ENCODE results near the gene KIF5A. TPM values are rescaled to one million over a fixed set of nuclear protein-coding genes. Genes with fewer than 3 reads are reported as not detected.
"Not testable (repeated sequence)": the region's sequence is repeated elsewhere in the genome, so short reads cannot be mapped to it uniquely, and the experiment has no call there.

The KIF5A gene
- total RNA-seq, 2 experiments from 2014 or later, result 0.60 to 0.86 TPM

DNA sequence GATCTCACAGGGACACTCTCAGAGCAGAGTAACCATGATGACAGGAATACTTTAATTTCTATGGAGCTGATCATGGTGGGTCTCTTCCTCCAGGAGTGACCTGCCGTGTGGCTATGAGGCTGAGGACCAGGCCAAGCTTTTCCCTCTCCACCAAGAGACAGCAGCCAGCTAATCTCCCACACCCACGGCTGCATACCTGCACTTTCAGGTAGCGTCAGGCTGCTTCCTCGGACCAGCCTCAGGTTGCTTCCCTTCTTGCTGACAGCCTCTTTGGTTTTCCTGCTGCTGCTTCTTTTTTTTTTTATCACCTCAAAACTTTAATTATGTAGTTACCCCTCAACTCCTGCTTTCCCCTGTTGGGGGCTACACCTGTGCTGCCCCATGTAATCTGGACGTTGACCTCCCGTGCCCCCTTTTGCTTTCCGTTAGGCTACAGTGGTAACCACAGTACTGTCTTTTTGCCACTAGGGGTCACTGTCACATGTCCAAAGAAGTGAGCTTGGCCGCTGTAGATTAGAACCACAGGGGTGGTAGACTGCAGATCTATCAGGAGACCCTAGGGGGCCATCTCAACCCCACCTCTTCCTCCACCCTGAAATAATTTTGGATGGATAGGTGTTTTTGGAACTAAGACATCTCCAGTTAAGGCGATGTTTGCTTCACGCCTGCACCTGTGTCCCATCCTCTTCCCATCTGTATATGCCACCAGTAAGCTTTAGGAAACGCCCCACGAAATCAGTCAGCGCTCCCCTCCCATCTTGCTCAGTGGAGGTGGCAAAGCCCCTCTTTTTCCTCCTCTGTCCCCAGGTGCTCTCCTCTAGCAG, 33.4 kb downstream of the KIF5A start:
- no peak overlapping the region for H3K27ac Mint-ChIP-seq
- peak; percentile 82 for DNase-seq

GRCh38 chr12:57584050-57584449, 34.2 kb downstream of the KIF5A start:
- DNase-seq, result no peak
- H3K4me3 Mint-ChIP-seq, result no peak overlapping the region
- H3K4me1 Mint-ChIP-seq (ENCODE audit: low read depth), result no peaks in the 10 kb centered on the region
- H3K27me3 Mint-ChIP-seq (ENCODE audit: low read depth), result peaks cover 3% of the 10 kb centered on the region
- CTCF ChIA-PET, result interaction anchor here (0.7 to 7.0 kb wide), 22 partner anchors 9 to 157 kb away, joined by 3 to 101 read pairs (median 8); partner anchors contain the start of genes B4GALNT1, OS9 and PIP4K2C
- H3K9me3 Mint-ChIP-seq, result no peaks in the 10 kb centered on the region
- intact Hi-C loops (cut with micrococcal nuclease), result loop anchor here (5.0 kb wide), 1 partner anchor 198 kb away; the partner anchor contains the start of gene TSFM
- no peaks in the 10 kb centered on the region for H3K36me3 Mint-ChIP-seq (ENCODE audit: low read depth)
- H3K27ac Mint-ChIP-seq, result no peak overlapping the region

More for the DNA sequence above, 33.4 kb downstream of the KIF5A start:
- no peaks in the 10 kb centered on the region for H3K36me3 Mint-ChIP-seq (ENCODE audit: low read depth)
- peaks cover 3% of the 10 kb centered on the region for H3K27me3 Mint-ChIP-seq (ENCODE audit: low read depth)
- intact Hi-C loops (cut with micrococcal nuclease), result loop anchor here (1.0 to 5.0 kb wide), 7 partner anchors 8 to 322 kb away; partner anchors contain the start of genes B4GALNT1, PIP4K2C and TSFM
- H3K4me3 Mint-ChIP-seq, result no peak overlapping the region
- no peaks in the 10 kb centered on the region for H3K4me1 Mint-ChIP-seq (ENCODE audit: low read depth)
- CTCF ChIA-PET, result interaction anchor here (0.6 to 7.0 kb wide), 29 partner anchors 8 to 391 kb away, joined by 3 to 101 read pairs (median 6); partner anchors contain the start of genes B4GALNT1, OS9 and PIP4K2C
- H3K9me3 Mint-ChIP-seq, result no peaks in the 10 kb centered on the region

- intact Hi-C loops (cut with micrococcal nuclease), result loop anchor here (5.0 kb wide), 1 partner anchor 198 kb away; the partner anchor contains the start of gene TSFM
- no peak overlapping the region for H3K27ac Mint-ChIP-seq
- H3K9me3 Mint-ChIP-seq, result no peaks in the 10 kb centered on the region
- H3K36me3 Mint-ChIP-seq (ENCODE audit: low read depth), result no peaks in the 10 kb centered on the region
- peaks cover 3% of the 10 kb centered on the region for H3K27me3 Mint-ChIP-seq (ENCODE audit: low read depth)
- no peak overlapping the region for H3K4me3 Mint-ChIP-seq
- H3K4me1 Mint-ChIP-seq (ENCODE audit: low read depth), result no peaks in the 10 kb centered on the region
- CTCF ChIA-PET, result interaction anchor here (0.6 to 7.0 kb wide), 23 partner anchors 8 to 341 kb away, joined by 3 to 101 read pairs (median 4); partner anchors contain the start of genes B4GALNT1, OS9 and PIP4K2C
- DNase-seq, result no peak
Observed at GRCh38 chr12:57584690-57585089, 34.8 kb downstream of the KIF5A start.

DNA sequence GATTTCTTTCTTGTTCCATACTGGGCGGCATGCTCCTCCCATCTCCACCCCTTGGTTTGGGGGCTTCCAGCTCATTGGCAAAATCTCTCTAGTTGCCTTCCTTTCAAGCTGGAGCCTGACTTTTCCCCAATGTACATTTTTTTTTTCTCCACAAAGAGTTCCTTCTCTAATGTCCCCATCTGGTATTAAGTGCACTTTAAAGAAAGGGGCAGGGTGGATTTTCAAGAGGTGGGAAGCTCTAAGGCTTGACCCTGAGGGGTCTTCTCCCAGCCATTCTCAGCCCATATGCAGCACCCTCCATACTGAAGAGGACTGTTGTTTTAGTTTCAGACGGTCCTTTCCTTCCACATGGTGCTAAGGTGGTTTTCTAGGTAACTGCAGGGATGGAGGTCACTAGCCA, 35.3 kb downstream of the KIF5A start:
- no peak overlapping the region for H3K27ac Mint-ChIP-seq
- H3K4me1 Mint-ChIP-seq (ENCODE audit: low read depth), result no peaks in the 10 kb centered on the region
- no peaks in the 10 kb centered on the region for H3K9me3 Mint-ChIP-seq
- peaks cover 3% of the 10 kb centered on the region for H3K27me3 Mint-ChIP-seq (ENCODE audit: low read depth)
- no peaks in the 10 kb centered on the region for H3K36me3 Mint-ChIP-seq (ENCODE audit: low read depth)
- no peak overlapping the region for H3K4me3 Mint-ChIP-seq
- CTCF ChIA-PET, result interaction anchor here (0.6 to 7.0 kb wide), 22 partner anchors 8 to 340 kb away, joined by 3 to 101 read pairs (median 4); partner anchors contain the start of genes B4GALNT1, OS9 and PIP4K2C
- no peak for DNase-seq
- intact Hi-C loops (cut with micrococcal nuclease), result no loop called here

GRCh38 chr12:57586128-57586527, 36.3 kb downstream of the KIF5A start:
- peaks cover 5% of the 10 kb centered on the region for H3K4me1 Mint-ChIP-seq (ENCODE audit: low read depth)
- no peak overlapping the region for H3K4me3 Mint-ChIP-seq
- peaks cover 3% of the 10 kb centered on the region for H3K27me3 Mint-ChIP-seq (ENCODE audit: low read depth)
- no peaks in the 10 kb centered on the region for H3K36me3 Mint-ChIP-seq (ENCODE audit: low read depth)
- H3K27ac Mint-ChIP-seq, result no peak overlapping the region
- no peak for DNase-seq
- intact Hi-C loops (cut with micrococcal nuclease), result no loop called here
- H3K9me3 Mint-ChIP-seq, result no peaks in the 10 kb centered on the region
- CTCF ChIA-PET, result interaction anchor here (0.7 to 7.0 kb wide), 4 partner anchors 7 to 110 kb away, joined by 4 to 101 read pairs (median 34); partner anchors contain the start of gene PIP4K2C

- no peaks in the 10 kb centered on the region for H3K9me3 Mint-ChIP-seq
- H3K4me3 Mint-ChIP-seq, result no peak overlapping the region
- peaks cover 3% of the 10 kb centered on the region for H3K27me3 Mint-ChIP-seq (ENCODE audit: low read depth)
- CTCF ChIA-PET, result no interaction called here
- DNase-seq, result no peak
- H3K27ac Mint-ChIP-seq, result no peak overlapping the region
- H3K4me1 Mint-ChIP-seq (ENCODE audit: low read depth), result peaks cover 10% of the 10 kb centered on the region
- H3K36me3 Mint-ChIP-seq (ENCODE audit: low read depth), result no peaks in the 10 kb centered on the region
- intact Hi-C loops (cut with micrococcal nuclease), result no loop called here
Observed at GRCh38 chr12:57586832-57587429, 37.1 kb downstream of the KIF5A start.

DNA sequence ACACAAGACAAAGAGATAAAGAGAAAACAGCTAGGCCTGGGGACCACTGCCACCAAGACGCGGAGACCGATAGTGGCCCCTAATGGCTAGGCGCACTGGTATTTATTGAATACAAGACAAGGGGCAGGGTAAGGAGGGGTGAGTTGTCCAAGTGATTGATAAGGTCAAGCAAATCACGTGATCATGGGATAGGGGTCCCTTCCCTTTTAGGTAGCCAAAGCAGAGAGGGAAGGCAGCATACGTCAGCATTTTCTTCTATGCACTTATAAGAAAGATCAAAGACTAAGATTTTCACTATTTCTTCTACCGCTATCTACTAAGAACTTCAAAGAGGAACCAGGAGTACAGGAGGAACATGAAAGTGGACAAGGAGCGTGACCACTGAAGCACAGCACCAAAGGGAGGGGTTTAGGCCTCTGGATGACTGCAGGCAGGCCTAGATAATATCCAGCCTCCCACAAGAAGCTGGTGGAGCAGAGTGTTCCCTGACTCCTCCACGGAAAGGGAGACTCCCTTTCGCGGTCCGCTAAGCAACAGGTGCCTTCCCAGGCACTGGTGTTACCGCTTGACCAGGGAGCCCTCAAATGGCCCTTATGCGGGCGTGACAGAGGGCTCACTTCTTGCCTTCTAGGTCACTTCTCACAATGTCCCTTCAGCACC, 39.2 kb downstream of the KIF5A start:
- H3K27ac Mint-ChIP-seq; H3K4me3 Mint-ChIP-seq; DNase-seq; H3K9me3 Mint-ChIP-seq; H3K36me3 Mint-ChIP-seq (ENCODE audit: low read depth); intact Hi-C loops (cut with micrococcal nuclease); H3K27me3 Mint-ChIP-seq (ENCODE audit: low read depth): not testable (repeated sequence)
- peaks cover 21% of the 10 kb centered on the region for H3K4me1 Mint-ChIP-seq (ENCODE audit: low read depth)
- CTCF ChIA-PET, result interaction anchor here (0.6 to 1.6 kb wide), 3 partner anchors 8 to 48 kb away, joined by 3 to 5 read pairs (median 4); no protein-coding TSS in a partner anchor

- CTCF ChIA-PET, result interaction anchor here (0.5 to 1.6 kb wide), 3 partner anchors 9 to 30 kb away, joined by 3 to 5 read pairs (median 4); no protein-coding TSS in a partner anchor
- no peaks in the 10 kb centered on the region for H3K36me3 Mint-ChIP-seq (ENCODE audit: low read depth)
- intact Hi-C loops (cut with micrococcal nuclease), result loop anchor here (2.0 to 5.0 kb wide), 3 partner anchors 14 to 247 kb away; partner anchors contain the start of gene DTX3
- peak overlapping the region; percentile 82 for H3K4me3 Mint-ChIP-seq
- H3K27ac Mint-ChIP-seq, result peak overlapping the region; percentile 73
- peaks cover 21% of the 10 kb centered on the region for H3K4me1 Mint-ChIP-seq (ENCODE audit: low read depth)
- H3K27me3 Mint-ChIP-seq (ENCODE audit: low read depth), result no peaks in the 10 kb centered on the region
- no peaks in the 10 kb centered on the region for H3K9me3 Mint-ChIP-seq
- no peak for DNase-seq
Observed at GRCh38 chr12:57590479-57590863, 40.6 kb downstream of the KIF5A start.

DNA sequence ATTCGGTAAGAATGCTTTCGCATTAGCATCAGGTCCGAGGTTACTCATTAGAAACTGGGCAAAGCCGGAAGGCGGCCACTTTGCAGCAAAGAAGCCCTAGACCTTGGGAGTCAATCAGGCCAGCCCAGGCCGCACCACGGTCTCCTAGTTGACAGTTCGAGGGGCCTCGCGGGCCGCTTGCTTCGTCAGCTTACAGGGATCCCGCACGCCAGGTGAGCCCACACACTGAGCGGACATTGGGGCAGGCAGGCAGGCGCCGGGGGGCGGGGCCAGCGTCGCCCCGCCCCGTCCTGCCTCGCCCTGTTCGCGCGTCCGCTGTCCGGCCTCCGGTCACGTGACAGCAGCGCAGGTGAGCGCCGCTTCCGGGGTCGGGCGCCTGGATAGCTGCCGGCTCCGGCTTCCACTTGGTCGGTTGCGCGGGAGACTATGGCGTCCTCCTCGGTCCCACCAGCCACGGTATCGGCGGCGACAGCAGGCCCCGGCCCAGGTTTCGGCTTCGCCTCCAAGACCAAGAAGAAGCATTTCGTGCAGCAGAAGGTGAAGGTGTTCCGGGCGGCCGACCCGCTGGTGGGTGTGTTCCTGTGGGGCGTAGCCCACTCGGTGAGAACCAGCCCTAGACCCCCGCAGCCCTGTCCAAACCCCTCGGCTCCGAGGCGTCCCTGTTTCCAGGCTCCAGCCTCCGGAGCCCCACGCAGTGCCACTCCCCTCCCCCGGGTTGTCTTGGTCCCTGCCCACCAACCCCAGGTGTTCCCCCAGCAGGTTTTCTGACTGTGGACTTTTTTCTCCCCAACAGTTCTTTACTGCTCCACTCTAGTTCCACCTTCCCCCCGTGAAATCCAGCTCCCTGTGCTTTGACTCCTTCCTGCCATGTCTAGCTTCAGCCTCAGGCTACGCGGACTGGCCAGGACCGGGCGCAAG, 41.3 kb downstream of the KIF5A start, which contains the start of gene PIP4K2C:
TSS of gene PIP4K2C (plus strand) at position 329 of the 918 bp plus-strand sequence. CDS start at position 427, 98 bp downstream.
- DNase-seq, result peak; percentile 83
- intact Hi-C loops (cut with micrococcal nuclease), result loop anchor here (1.0 to 5.0 kb wide), 8 partner anchors 8 to 246 kb away; partner anchors contain the start of genes ARHGEF25, DCTN2, DTX3 and MBD6
- H3K9me3 Mint-ChIP-seq, result no peaks in the 10 kb centered on the region
- H3K4me1 Mint-ChIP-seq (ENCODE audit: low read depth), result peaks cover 21% of the 10 kb centered on the region
- no peaks in the 10 kb centered on the region for H3K27me3 Mint-ChIP-seq (ENCODE audit: low read depth)
- peak within 1 kb of the TSS; percentile 82 for H3K4me3 Mint-ChIP-seq
- H3K27ac Mint-ChIP-seq, result peak within 1 kb of the TSS; percentile 73
- peaks cover 3% of the 10 kb centered on the region for H3K36me3 Mint-ChIP-seq (ENCODE audit: low read depth)
- CTCF ChIA-PET, result interaction anchor here (1.2 to 3.7 kb wide), 4 partner anchors 8 to 169 kb away, joined by 3 to 60 read pairs (median 4); no protein-coding TSS in a partner anchor

GRCh38 chr12:57591782-57592325, 42.0 kb downstream of the KIF5A start:
- Mint-ChIP-seq H3K27ac (peak overlapping the region; percentile 28), H3K4me1 (ENCODE audit: low read depth) (peaks cover 21% of the 10 kb centered on the region), H3K36me3 (ENCODE audit: low read depth) (peaks cover 3% of the 10 kb centered on the region), H3K27me3 (ENCODE audit: low read depth) (no peaks in the 10 kb centered on the region), H3K4me3 (peak overlapping the region; percentile 82), H3K9me3 (no peaks in the 10 kb centered on the region)
- CTCF ChIA-PET, result interaction anchor here (0.6 to 3.7 kb wide), 8 partner anchors 9 to 168 kb away, joined by 3 to 60 read pairs (median 4); partner anchors contain the start of gene B4GALNT1
- intact Hi-C loops (cut with micrococcal nuclease), result loop anchor here (1.0 to 5.0 kb wide), 8 partner anchors 9 to 245 kb away; partner anchors contain the start of genes ARHGEF25, DCTN2, DTX3 and MBD6
- no peak for DNase-seq
